ENCODE results near the gene POLR3B. TPM values are rescaled to one million over a fixed set of nuclear protein-coding genes. Genes with fewer than 3 reads are reported as not detected.
A peak's percentile ranks its signal among the peaks of the same experiment; 100 is the strongest.

Gene POLR3B
- total and polyA plus RNA-seq, 2 experiments from 2014 or later = 8.3 to 13.7 TPM

- H4K20me1 ChIP-seq (ENCODE audit: insufficient read depth) = no peaks in the 10 kb centered on the region
- H3K36me3 ChIP-seq (ENCODE audit: low read depth) = no peaks in the 10 kb centered on the region; the same call in 1 of the 2 replicates
- peaks cover 35% of the 10 kb centered on the region for H3F3A ChIP-seq (ENCODE audit: insufficient read depth)
- no peak for TF ChIP-seq EZH2phosphoT487 (IDR thresholded peaks at IDR 0.05; ENCODE audit: insufficient read depth, low read depth)
- TF ChIP-seq EZH2 (IDR thresholded peaks at IDR 0.05; ENCODE audit: insufficient read depth, poor library complexity, severe bottlenecking) = no peak
- no peak overlapping the region for H3K4me3 ChIP-seq
- H3K9ac ChIP-seq = no peak overlapping the region
- no peaks in the 10 kb centered on the region for H3K79me2 ChIP-seq (ENCODE audit: insufficient read depth)
- in situ Hi-C loops (cut with MboI) = no loop called here
- no peak overlapping the region for H2AFZ ChIP-seq
- H3K4me1 ChIP-seq (ENCODE audit: insufficient read depth) = peaks cover 34% of the 10 kb centered on the region
- no peaks in the 10 kb centered on the region for H3K9me2 ChIP-seq (ENCODE audit: insufficient read depth)
- H3K27me3 ChIP-seq (replicated peaks; ENCODE audit: insufficient read depth) = no peaks in the 10 kb centered on the region
- H3K4me2 ChIP-seq (ENCODE audit: unreplicated experiment) = no peak overlapping the region
- WGBS, 2 experiments (ENCODE audit: low coverage in 1 of 2, low lambda C conversion rate in 2 of 2, missing lambda C conversion rate in 2 of 2) = 89% methylated on average over 5 of the region's 5 CpGs
- H3K9me3 ChIP-seq (ENCODE audit: low read depth) = no peaks in the 10 kb centered on the region
- peak overlapping the region; percentile 95; the same call in 1 of the 2 replicates for H3K27ac ChIP-seq
- no peak for DNase-seq
Observed at GRCh38 chr12:106344131-106344530, 13.4 kb upstream of the POLR3B start.

GRCh38 chr12:106345746-106346145 lies 11.8 kb upstream of the POLR3B start:
- peaks cover 29% of the 10 kb centered on the region for H3K4me1 ChIP-seq (ENCODE audit: insufficient read depth)
- no peaks in the 10 kb centered on the region for H3K9me3 ChIP-seq (ENCODE audit: low read depth)
- H3K79me2 ChIP-seq (ENCODE audit: insufficient read depth) = no peaks in the 10 kb centered on the region
- H3K27ac ChIP-seq = no peak overlapping the region
- no peak overlapping the region for H3K4me2 ChIP-seq (ENCODE audit: unreplicated experiment)
- no peaks in the 10 kb centered on the region for H3K27me3 ChIP-seq (replicated peaks; ENCODE audit: insufficient read depth)
- DNase-seq = peak; percentile 41
- H3K9ac ChIP-seq = no peak overlapping the region
- H3K9me2 ChIP-seq (ENCODE audit: insufficient read depth) = no peaks in the 10 kb centered on the region
- H3K36me3 ChIP-seq (ENCODE audit: low read depth) = no peaks in the 10 kb centered on the region; the same call in 1 of the 2 replicates
- no peak overlapping the region for H2AFZ ChIP-seq
- no peak overlapping the region for H3K4me3 ChIP-seq
- H4K20me1 ChIP-seq (ENCODE audit: insufficient read depth) = no peaks in the 10 kb centered on the region
- in situ Hi-C loops (cut with MboI) = no loop called here
- H3F3A ChIP-seq (ENCODE audit: insufficient read depth) = peaks cover 28% of the 10 kb centered on the region
- 70 to 75% methylated on average over 5 of the region's 5 CpGs for WGBS, 2 experiments (ENCODE audit: low coverage in 1 of 2, low lambda C conversion rate in 2 of 2, missing lambda C conversion rate in 2 of 2)
- no peak for TF ChIP-seq EZH2 (IDR thresholded peaks at IDR 0.05; ENCODE audit: insufficient read depth, poor library complexity, severe bottlenecking)
- no peak for TF ChIP-seq EZH2phosphoT487 (IDR thresholded peaks at IDR 0.05; ENCODE audit: insufficient read depth, low read depth)

- Histone ChIP-seq H3K36me3 (ENCODE audit: low read depth) (no peaks in the 10 kb centered on the region; the same call in 1 of the 2 replicates), H3K4me2 (ENCODE audit: unreplicated experiment) (no peak overlapping the region), H3K9me2 (ENCODE audit: insufficient read depth) (no peaks in the 10 kb centered on the region), H2AFZ (no peak overlapping the region), H3K79me2 (ENCODE audit: insufficient read depth) (no peaks in the 10 kb centered on the region), H3K27ac (no peak overlapping the region), H3K4me1 (ENCODE audit: insufficient read depth) (peaks cover 4% of the 10 kb centered on the region), H3F3A (ENCODE audit: insufficient read depth) (peaks cover 3% of the 10 kb centered on the region), H4K20me1 (ENCODE audit: insufficient read depth) (no peaks in the 10 kb centered on the region), H3K4me3 (no peak overlapping the region), H3K9ac (no peak overlapping the region), H3K9me3 (ENCODE audit: low read depth) (no peaks in the 10 kb centered on the region), H3K27me3 (replicated peaks; ENCODE audit: insufficient read depth) (no peaks in the 10 kb centered on the region)
- TF ChIP-seq EZH2phosphoT487 (IDR thresholded peaks at IDR 0.05; ENCODE audit: insufficient read depth, low read depth) (no peak), EZH2 (IDR thresholded peaks at IDR 0.05; ENCODE audit: insufficient read depth, poor library complexity, severe bottlenecking) (no peak)
- in situ Hi-C loops (cut with MboI) = no loop called here
- DNase-seq = no peak
- WGBS, 2 experiments (ENCODE audit: low coverage in 1 of 2, low lambda C conversion rate in 2 of 2, missing lambda C conversion rate in 2 of 2) = 76 to 81% methylated on average over 4 of the region's 4 CpGs
Observed at GRCh38 chr12:106348411-106348810, 9.1 kb upstream of the POLR3B start.

GRCh38 chr12:106353175-106353574 lies 4.4 kb upstream of the POLR3B start:
- Histone ChIP-seq H3K4me2 (ENCODE audit: unreplicated experiment) (no peak overlapping the region), H3K79me2 (ENCODE audit: insufficient read depth) (no peaks in the 10 kb centered on the region), H3K9ac (no peak overlapping the region), H3K9me2 (ENCODE audit: insufficient read depth) (no peaks in the 10 kb centered on the region), H3K36me3 (ENCODE audit: low read depth) (no peaks in the 10 kb centered on the region), H2AFZ (no peak overlapping the region), H3K4me1 (ENCODE audit: insufficient read depth) (no peaks in the 10 kb centered on the region), H3K27me3 (replicated peaks; ENCODE audit: insufficient read depth) (no peaks in the 10 kb centered on the region), H3K27ac (no peak overlapping the region), H3K9me3 (ENCODE audit: low read depth) (no peaks in the 10 kb centered on the region), H4K20me1 (ENCODE audit: insufficient read depth) (no peaks in the 10 kb centered on the region), H3K4me3 (no peak overlapping the region), H3F3A (ENCODE audit: insufficient read depth) (peaks cover 9% of the 10 kb centered on the region)
- no peak for DNase-seq
- TF ChIP-seq EZH2 (IDR thresholded peaks at IDR 0.05; ENCODE audit: insufficient read depth, poor library complexity, severe bottlenecking) (no peak), EZH2phosphoT487 (IDR thresholded peaks at IDR 0.05; ENCODE audit: insufficient read depth, low read depth) (no peak)
- in situ Hi-C loops (cut with MboI) = no loop called here
- 75 to 78% methylated on average over 6 of the region's 6 CpGs for WGBS, 2 experiments (ENCODE audit: low coverage in 1 of 2, low lambda C conversion rate in 2 of 2, missing lambda C conversion rate in 2 of 2)
